Measurements from ENCODE around the gene HIP1R. TPM values are rescaled to one million over a fixed set of nuclear protein-coding genes. Genes with fewer than 3 reads are reported as not detected.
"Not testable (repeated sequence)": the region's sequence is repeated elsewhere in the genome, so short reads cannot be mapped to it uniquely, and the experiment has no call there.

Gene HIP1R
- total RNA-seq, 5 donors from 2014 or later (not counting 1 experiment from before 2014, with no cell fraction given) = 108 to 123 (median 116) TPM

DNA sequence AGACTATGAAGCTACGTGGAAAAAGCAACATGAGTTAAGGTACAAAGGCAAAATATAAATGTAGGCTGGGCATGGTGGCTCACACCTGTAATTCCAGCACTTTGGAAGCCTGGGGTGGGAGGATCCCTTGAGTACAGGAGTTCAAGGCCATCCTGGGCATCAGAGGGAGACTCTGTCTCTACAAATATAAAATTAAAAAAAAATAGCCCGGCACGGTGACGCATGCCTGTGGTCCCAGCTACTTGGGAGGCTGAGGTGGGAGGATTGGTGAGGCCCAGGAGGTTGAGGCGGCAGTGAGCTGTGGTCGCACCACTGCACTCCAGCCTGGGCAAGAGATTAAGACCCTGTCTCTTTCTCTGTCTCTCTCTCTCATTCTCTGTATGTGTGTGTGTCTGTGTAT, 64.6 kb downstream of the HIP1R start:
- Mint-ChIP-seq H3K27me3 (no peaks in the 10 kb centered on the region), H3K9me3 (peaks cover 0 to 5% (median 0%) of the 10 kb centered on the region in 3 donors), H3K36me3 (no peaks in the 10 kb centered on the region), H3K27ac (peak overlapping the region; percentile 90 to 92), H3K4me1 (peaks cover 63 to 73% (median 64%) of the 10 kb centered on the region in 3 donors), H3K4me3 (peak overlapping the region in 1 of 3 donors; percentile 17)
- ChIA-PET CTCF (interaction anchor here in 1 of 2 donors (0.5 kb wide), 1 partner anchor 67 kb away, joined by 4 read pairs; no protein-coding TSS in a partner anchor), POLR2A (interaction anchor here in 1 of 2 donors (0.6 to 1.3 kb wide), 3 partner anchors 10 to 17 kb away, joined by 3 to 6 read pairs (median 4); no protein-coding TSS in a partner anchor)
- ATAC-seq (replicated peaks in 1 of 4) = no peak
- Histone ChIP-seq H3K9me3 (no peaks in the 10 kb centered on the region), H3K27ac (ENCODE audit: low read length) (peak overlapping the region; percentile 84), H3K36me3 (ENCODE audit: control insufficient read depth in 2 of 2, extremely low read depth in 1 of 2, insufficient read depth in 1 of 2, low read length in 1 of 2) (no peaks in the 10 kb centered on the region), H3K27me3 (replicated peaks in 1 of 2; ENCODE audit: control insufficient read depth in 2 of 2, extremely low read depth in 1 of 2, insufficient read depth in 2 of 2, low read length in 1 of 2) (no peaks in the 10 kb centered on the region), H3K4me1 (ENCODE audit: control insufficient read depth in 1 of 2, extremely low read depth in 1 of 2, insufficient read depth in 2 of 2, low read length in 2 of 2) (peaks cover 35 to 63% of the 10 kb centered on the region in 2 experiments), H3K4me3 (ENCODE audit: control insufficient read depth in 1 of 2, extremely low read depth in 1 of 2, low read length in 1 of 2) (no peak overlapping the region)
- no CpG with 5 or more reads among the region's 6 CpGs for WGBS (ENCODE audit: insufficient coverage)
- DNase-seq = no peak

DNA sequence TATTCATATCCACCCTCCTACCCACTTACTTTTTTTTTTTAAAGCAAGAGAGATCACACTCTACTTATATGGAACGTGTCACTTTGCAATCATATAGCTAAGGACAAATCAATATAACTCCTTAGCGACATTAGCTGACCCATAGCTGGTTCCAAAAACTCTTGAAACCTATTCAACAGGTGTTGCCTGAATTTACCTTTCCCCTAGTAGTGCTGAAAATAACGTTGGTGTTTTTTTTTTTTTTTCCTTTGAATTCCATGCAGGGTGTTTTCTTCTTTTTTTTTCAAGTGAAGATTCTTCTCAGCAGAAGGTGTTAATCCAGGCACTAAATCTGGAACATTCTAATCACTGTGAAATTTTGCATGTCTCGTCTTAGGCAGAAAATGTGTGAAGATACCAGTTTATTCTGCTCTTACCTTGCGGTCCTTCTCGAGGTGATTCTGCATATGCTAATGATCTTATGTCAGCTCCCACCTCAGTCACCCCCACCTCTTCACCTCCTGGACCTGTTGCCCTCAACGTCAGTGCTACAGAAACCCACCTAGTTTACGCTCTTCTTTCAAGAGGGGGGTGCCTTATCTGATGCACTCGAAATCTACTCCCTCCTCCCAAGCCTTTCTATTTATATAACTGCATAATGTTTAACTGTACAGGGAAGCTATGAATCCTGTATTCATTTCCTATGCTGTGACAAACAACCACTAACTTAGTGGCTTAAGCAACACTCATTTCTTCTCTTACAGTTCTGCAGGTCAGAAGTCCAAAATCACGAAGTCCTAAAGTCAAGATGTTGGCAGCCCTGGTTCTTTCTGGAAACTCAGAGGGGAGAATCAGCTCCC, 67.8 kb downstream of the HIP1R start:
- H3K4me1 Mint-ChIP-seq = peaks cover 36 to 46% (median 37%) of the 10 kb centered on the region in 3 donors
- H3K27ac Mint-ChIP-seq = peak overlapping the region; percentile 53 to 65
- H3K36me3 ChIP-seq (ENCODE audit: control insufficient read depth in 2 of 2, extremely low read depth in 1 of 2, insufficient read depth in 1 of 2, low read length in 1 of 2) = no peaks in the 10 kb centered on the region
- H3K27me3 Mint-ChIP-seq = no peaks in the 10 kb centered on the region
- H3K9me3 ChIP-seq = no peaks in the 10 kb centered on the region
- H3K27me3 ChIP-seq (replicated peaks in 1 of 2; ENCODE audit: control insufficient read depth in 2 of 2, extremely low read depth in 1 of 2, insufficient read depth in 2 of 2, low read length in 1 of 2) = no peaks in the 10 kb centered on the region
- CTCF ChIA-PET = no interaction called here
- no peak overlapping the region for H3K4me3 ChIP-seq (ENCODE audit: control insufficient read depth in 1 of 2, extremely low read depth in 1 of 2, low read length in 1 of 2)
- H3K9me3 Mint-ChIP-seq = no peaks in the 10 kb centered on the region
- POLR2A ChIA-PET = interaction anchor here (0.5 to 0.6 kb wide), 3 partner anchors 33 to 1007 kb away, joined by 3 to 7 read pairs (median 5); no protein-coding TSS in a partner anchor
- WGBS (ENCODE audit: insufficient coverage) = 82% methylated on average over 3 of the region's 10 CpGs
- no peak overlapping the region for H3K27ac ChIP-seq (ENCODE audit: low read length)
- no peaks in the 10 kb centered on the region for H3K36me3 Mint-ChIP-seq
- H3K4me3 Mint-ChIP-seq = no peak overlapping the region
- no peak for ATAC-seq (replicated peaks in 1 of 4)
- DNase-seq = no peak
- H3K4me1 ChIP-seq (ENCODE audit: control insufficient read depth in 1 of 2, extremely low read depth in 1 of 2, insufficient read depth in 2 of 2, low read length in 2 of 2) = peaks cover 24 to 35% of the 10 kb centered on the region in 2 experiments

DNA sequence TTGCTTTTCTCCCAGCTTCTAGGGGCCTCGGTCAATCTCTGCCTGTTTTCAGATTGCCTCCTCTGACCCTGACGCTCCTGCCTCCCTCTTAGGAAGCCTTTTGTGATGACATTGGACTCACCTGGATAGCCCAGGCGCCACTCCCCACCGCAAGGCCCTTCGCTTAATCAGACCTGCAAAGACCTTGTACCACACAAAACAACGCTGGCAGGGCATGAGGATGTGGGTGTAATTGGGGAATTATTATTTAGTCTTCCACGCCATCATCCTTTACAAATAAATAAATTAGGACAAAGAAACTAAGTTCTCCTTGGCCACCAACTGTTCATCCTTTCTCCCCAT, 68.4 kb downstream of the HIP1R start:
- no peaks in the 10 kb centered on the region for H3K36me3 Mint-ChIP-seq
- H3K4me1 Mint-ChIP-seq = peaks cover 30 to 40% (median 31%) of the 10 kb centered on the region in 3 donors
- no peak overlapping the region for H3K27ac Mint-ChIP-seq
- ATAC-seq (replicated peaks in 1 of 4) = no peak
- H3K4me3 Mint-ChIP-seq = no peak overlapping the region
- H3K27me3 Mint-ChIP-seq = no peaks in the 10 kb centered on the region
- ChIA-PET CTCF (no interaction called here), POLR2A (no interaction called here)
- H3K4me3 ChIP-seq (ENCODE audit: control insufficient read depth in 1 of 2, extremely low read depth in 1 of 2, low read length in 1 of 2) = no peak overlapping the region
- H3K9me3 ChIP-seq = no peaks in the 10 kb centered on the region
- no peaks in the 10 kb centered on the region for H3K36me3 ChIP-seq (ENCODE audit: control insufficient read depth in 2 of 2, extremely low read depth in 1 of 2, insufficient read depth in 1 of 2, low read length in 1 of 2)
- H3K27me3 ChIP-seq (replicated peaks in 1 of 2; ENCODE audit: control insufficient read depth in 2 of 2, extremely low read depth in 1 of 2, insufficient read depth in 2 of 2, low read length in 1 of 2) = no peaks in the 10 kb centered on the region
- no CpG with 5 or more reads among the region's 7 CpGs for WGBS (ENCODE audit: insufficient coverage)
- peaks cover 22 to 31% of the 10 kb centered on the region in 2 experiments for H3K4me1 ChIP-seq (ENCODE audit: control insufficient read depth in 1 of 2, extremely low read depth in 1 of 2, insufficient read depth in 2 of 2, low read length in 2 of 2)
- no peak overlapping the region for H3K27ac ChIP-seq (ENCODE audit: low read length)
- no peak for DNase-seq
- no peaks in the 10 kb centered on the region for H3K9me3 Mint-ChIP-seq

DNA sequence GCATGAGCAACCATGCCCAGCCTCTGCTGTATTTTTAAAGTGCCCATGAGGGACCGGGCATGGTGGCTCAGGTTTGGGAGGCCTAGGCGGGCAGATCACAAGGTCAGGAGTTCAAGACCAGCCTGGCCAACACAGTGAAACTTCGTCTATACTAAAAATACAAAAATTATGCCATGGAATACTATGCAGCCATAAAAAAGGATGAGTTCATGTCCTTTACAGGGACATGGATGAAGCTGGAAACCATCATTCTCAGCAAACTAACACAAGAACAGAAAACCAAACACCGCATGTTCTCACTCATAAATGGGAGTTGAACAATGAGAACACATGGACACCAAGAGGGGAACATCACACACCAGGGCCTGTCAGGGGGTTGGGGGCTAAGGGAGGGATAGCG, 70.0 kb downstream of the HIP1R start:
- H3K27me3 Mint-ChIP-seq; H3K27ac Mint-ChIP-seq; H3K27ac ChIP-seq (ENCODE audit: low read length); H3K4me3 Mint-ChIP-seq; H3K9me3 Mint-ChIP-seq; H3K27me3 ChIP-seq (replicated peaks in 1 of 2; ENCODE audit: control insufficient read depth in 2 of 2, extremely low read depth in 1 of 2, insufficient read depth in 2 of 2, low read length in 1 of 2); H3K36me3 ChIP-seq (ENCODE audit: control insufficient read depth in 2 of 2, extremely low read depth in 1 of 2, insufficient read depth in 1 of 2, low read length in 1 of 2); DNase-seq; ATAC-seq (replicated peaks in 1 of 4); H3K36me3 Mint-ChIP-seq; H3K4me3 ChIP-seq (ENCODE audit: control insufficient read depth in 1 of 2, extremely low read depth in 1 of 2, low read length in 1 of 2); H3K9me3 ChIP-seq; CTCF ChIA-PET: not testable (repeated sequence)
- WGBS (ENCODE audit: insufficient coverage) = 94% methylated on average over 2 of the region's 5 CpGs
- peaks cover 14 to 24% (median 16%) of the 10 kb centered on the region in 3 donors for H3K4me1 Mint-ChIP-seq
- POLR2A ChIA-PET = interaction anchor here (0.7 kb wide), 2 partner anchors 16 to 45 kb away, joined by 3 to 15 read pairs; no protein-coding TSS in a partner anchor
- H3K4me1 ChIP-seq (ENCODE audit: control insufficient read depth in 1 of 2, extremely low read depth in 1 of 2, insufficient read depth in 2 of 2, low read length in 2 of 2) = peaks cover 11 to 15% of the 10 kb centered on the region in 2 experiments

DNA sequence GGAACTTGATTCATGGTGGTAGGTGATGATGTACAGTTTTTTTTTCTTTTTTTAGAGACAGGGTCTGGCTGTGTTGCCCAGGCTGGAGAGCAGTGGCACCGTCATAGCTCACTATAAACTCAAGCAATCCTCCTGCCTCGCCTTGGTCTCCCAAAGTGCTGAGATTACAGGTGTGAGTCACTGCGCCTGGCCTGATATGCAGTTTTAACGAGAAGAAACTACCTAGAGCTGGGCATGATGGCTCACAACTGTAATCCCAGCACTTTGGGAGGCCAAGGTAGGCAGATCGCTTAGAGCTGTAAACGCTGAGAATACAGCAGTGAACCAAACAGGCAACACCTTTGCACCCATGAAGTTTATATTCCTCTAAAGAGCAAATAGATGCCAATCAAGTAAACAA, 73.7 kb downstream of the HIP1R start:
- WGBS (ENCODE audit: insufficient coverage) = 91% methylated on average over 4 of the region's 6 CpGs
- ATAC-seq (replicated peaks in 1 of 4) (no peak), DNase-seq (no peak)
- ChIA-PET POLR2A (interaction anchor here (0.5 to 0.6 kb wide), 2 partner anchors 382 to 479 kb away, joined by 3 to 6 read pairs; no protein-coding TSS in a partner anchor), CTCF (no interaction called here)
- Mint-ChIP-seq H3K4me1 (no peaks in the 10 kb centered on the region), H3K27me3 (no peaks in the 10 kb centered on the region), H3K36me3 (no peaks in the 10 kb centered on the region), H3K27ac (no peak overlapping the region), H3K9me3 (no peaks in the 10 kb centered on the region), H3K4me3 (no peak overlapping the region)
- no peaks in the 10 kb centered on the region for H3K9me3 ChIP-seq
- H3K27me3 ChIP-seq (replicated peaks in 1 of 2; ENCODE audit: control insufficient read depth in 2 of 2, extremely low read depth in 1 of 2, insufficient read depth in 2 of 2, low read length in 1 of 2) = peaks cover 0 to 5% of the 10 kb centered on the region in 2 experiments
- no peaks in the 10 kb centered on the region for H3K4me1 ChIP-seq (ENCODE audit: control insufficient read depth in 1 of 2, extremely low read depth in 1 of 2, insufficient read depth in 2 of 2, low read length in 2 of 2)
- no peak overlapping the region for H3K27ac ChIP-seq (ENCODE audit: low read length)
- H3K4me3 ChIP-seq (ENCODE audit: control insufficient read depth in 1 of 2, extremely low read depth in 1 of 2, low read length in 1 of 2) = no peak overlapping the region
- H3K36me3 ChIP-seq (ENCODE audit: control insufficient read depth in 2 of 2, extremely low read depth in 1 of 2, insufficient read depth in 1 of 2, low read length in 1 of 2) = no peaks in the 10 kb centered on the region

DNA sequence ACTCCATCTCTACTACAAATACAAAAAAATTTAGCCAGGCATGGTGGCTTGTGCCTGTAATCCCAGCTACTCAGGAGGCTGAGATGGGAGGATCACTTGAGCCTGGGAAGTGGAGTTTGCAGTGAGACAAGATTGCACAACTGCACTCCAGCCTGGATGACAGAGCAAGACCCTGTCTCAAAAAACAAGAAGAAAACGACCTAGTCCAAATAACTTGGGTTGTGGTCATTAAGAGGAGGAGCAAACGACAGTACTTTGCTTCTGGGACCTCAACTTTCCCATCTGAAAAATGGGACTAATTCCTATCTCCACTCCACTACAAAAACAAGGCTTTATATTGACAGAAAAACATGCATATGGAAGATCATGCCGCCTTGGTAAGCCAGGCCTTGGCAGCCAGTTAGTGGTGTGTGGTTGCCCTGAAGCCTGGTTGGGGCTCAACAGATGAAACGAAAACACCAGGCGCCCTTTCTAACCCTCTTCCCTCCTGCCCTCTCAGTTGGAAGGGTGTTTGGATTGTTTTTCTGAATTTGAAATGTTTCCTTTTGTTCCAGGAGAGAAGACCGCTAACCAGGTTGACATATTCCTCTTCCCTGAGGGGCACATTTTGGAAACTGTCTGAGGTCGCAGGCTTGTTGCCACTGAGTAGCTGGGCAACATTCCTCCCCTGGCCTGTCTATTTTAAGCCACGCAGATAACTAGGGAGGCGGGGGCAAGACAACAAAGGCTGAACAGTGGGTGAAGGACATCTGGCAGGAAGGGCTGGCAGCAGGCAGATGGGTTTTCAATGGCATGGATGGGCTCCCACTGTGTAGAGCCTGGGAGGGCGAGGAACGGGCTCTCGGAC, 74.4 kb downstream of the HIP1R start:
- DNase-seq (no peak), ATAC-seq (replicated peaks in 1 of 4) (no peak)
- H3K36me3 Mint-ChIP-seq = no peaks in the 10 kb centered on the region
- H3K36me3 ChIP-seq (ENCODE audit: control insufficient read depth in 2 of 2, extremely low read depth in 1 of 2, insufficient read depth in 1 of 2, low read length in 1 of 2) = no peaks in the 10 kb centered on the region
- H3K4me3 ChIP-seq (ENCODE audit: control insufficient read depth in 1 of 2, extremely low read depth in 1 of 2, low read length in 1 of 2) = no peak overlapping the region
- POLR2A ChIA-PET = interaction anchor here in 1 of 2 donors (0.6 kb wide), 1 partner anchor 478 kb away, joined by 3 read pairs; no protein-coding TSS in a partner anchor
- no peaks in the 10 kb centered on the region for H3K9me3 Mint-ChIP-seq
- H3K4me3 Mint-ChIP-seq = no peak overlapping the region
- H3K27ac ChIP-seq (ENCODE audit: low read length) = no peak overlapping the region
- 91% methylated on average over 4 of the region's 12 CpGs for WGBS (ENCODE audit: insufficient coverage)
- H3K27ac Mint-ChIP-seq = no peak overlapping the region
- H3K4me1 Mint-ChIP-seq = no peaks in the 10 kb centered on the region
- H3K9me3 ChIP-seq = no peaks in the 10 kb centered on the region
- no peaks in the 10 kb centered on the region for H3K4me1 ChIP-seq (ENCODE audit: control insufficient read depth in 1 of 2, extremely low read depth in 1 of 2, insufficient read depth in 2 of 2, low read length in 2 of 2)
- H3K27me3 ChIP-seq (replicated peaks in 1 of 2; ENCODE audit: control insufficient read depth in 2 of 2, extremely low read depth in 1 of 2, insufficient read depth in 2 of 2, low read length in 1 of 2) = peaks cover 0 to 5% of the 10 kb centered on the region in 2 experiments
- H3K27me3 Mint-ChIP-seq = no peaks in the 10 kb centered on the region
- CTCF ChIA-PET = no interaction called here
